H1 (cell line): ENCODE data around the gene CFAP100. TPM values are rescaled to one million over a fixed set of nuclear protein-coding genes. Genes with fewer than 3 reads are reported as not detected.

Experiments
- BCL11A ChIP-seq, 2 experiments: IDR thresholded peaks; one replicate each; pipeline ENCODE4 v1.6.1; 2011; ENCODE audit warnings: low read depth in 2 of 2, low read length in 2 of 2, mild to moderate bottlenecking in 2 of 2
- BRCA1 ChIP-seq: IDR thresholded peaks from 2 replicates; pipeline ENCODE4 v1.6.1; 2012; ENCODE audit warnings: low read depth, low read length, improper control_type of control experiment
- CBX5 ChIP-seq: fragments of 300-800, 300-1000 bp; sonication (generic); IDR thresholded peaks from 2 replicates; pipeline ENCODE4 v1.7.1; 2016; ENCODE audit warnings: antibody characterized with exemption, low read length, low read depth
- CEBPB ChIP-seq: IDR thresholded peaks from 2 replicates; pipeline ENCODE4 v1.6.1; 2012; ENCODE audit warnings: low read depth, low read length
- CHD1 ChIP-seq: IDR thresholded peaks from 2 replicates; pipeline ENCODE4 v1.6.1; 2012; ENCODE audit warnings: low read depth, low read length, improper control_type of control experiment
- CTBP2 ChIP-seq: IDR thresholded peaks from 2 replicates; pipeline ENCODE4 v1.7.0; 2011; ENCODE audit warnings: borderline replicate concordance, mild to moderate bottlenecking, moderate library complexity, mixed read lengths, low read length; ENCODE audit not compliant: insufficient read depth, insufficient read length
- GABPA ChIP-seq: IDR thresholded peaks from 2 replicates; pipeline ENCODE4 v1.6.1; 2011; ENCODE audit warnings: mild to moderate bottlenecking, low read length, moderate library complexity, borderline replicate concordance; ENCODE audit not compliant: insufficient read depth
- HDAC2 ChIP-seq, 2 experiments: fragments of 300-600 bp in 1 of 2; sonication (generic) in 1 of 2; IDR thresholded peaks; 2 replicates each; pipeline ENCODE4 v1.6.1; 2011 to 2012; ENCODE audit warnings: low read depth in 2 of 2, low read length in 2 of 2, mild to moderate bottlenecking in 2 of 2, moderate library complexity in 2 of 2, borderline replicate concordance in 1 of 2, inconsistent platforms in 1 of 2
- JUN ChIP-seq: IDR thresholded peaks from 2 replicates; pipeline ENCODE4 v1.6.1; 2011; ENCODE audit warnings: low read depth, mild to moderate bottlenecking, improper control_type of control experiment, low read length
- KDM4A ChIP-seq: IDR thresholded peaks from one replicate; pipeline ENCODE4 v1.7.1; 2012; ENCODE audit warnings: low read depth, mild to moderate bottlenecking, moderate library complexity, low read length, inconsistent platforms; ENCODE audit not compliant: severe bottlenecking
- NANOG ChIP-seq: IDR thresholded peaks from 2 replicates; pipeline ENCODE4 v1.6.1; 2011; ENCODE audit warnings: low read length, low read depth, mild to moderate bottlenecking, inconsistent platforms; ENCODE audit not compliant: insufficient read depth, poor library complexity, severe bottlenecking
- NRF1 ChIP-seq: IDR thresholded peaks from 2 replicates; pipeline ENCODE4 v1.6.1; 2011; ENCODE audit warnings: mild to moderate bottlenecking, low read depth, low read length, improper control_type of control experiment
- POU5F1 ChIP-seq: IDR thresholded peaks from 2 replicates; pipeline ENCODE4 v1.6.1; 2011; ENCODE audit warnings: low read depth, mild to moderate bottlenecking, low read length, moderate library complexity
- RNF2 ChIP-seq: fragments of 200-900, 300-1000 bp; sonication (generic); IDR thresholded peaks from 2 replicates; pipeline ENCODE4 v1.7.1; 2016; ENCODE audit warnings: borderline replicate concordance, low read depth, mild to moderate bottlenecking, antibody characterized with exemption, low read length; ENCODE audit not compliant: poor library complexity, severe bottlenecking; ENCODE audit errors: missing control alignments
- RXRA ChIP-seq: IDR thresholded peaks from 2 replicates; pipeline ENCODE4 v1.6.1; 2011; ENCODE audit warnings: low read depth, mild to moderate bottlenecking, low read length, moderate library complexity; ENCODE audit not compliant: insufficient read depth
- SIN3A ChIP-seq, 2 experiments: IDR thresholded peaks in 1 of 2; conservative IDR thresholded peaks in 1 of 2; 2 replicates each; pipeline ENCODE4 v1.6.1; 2011 to 2012; ENCODE audit warnings: low read length in 2 of 2, improper control_type of control experiment in 1 of 2, low read depth in 1 of 2, mild to moderate bottlenecking in 1 of 2
- SP1 ChIP-seq: IDR thresholded peaks from 2 replicates; pipeline ENCODE4 v1.6.1; 2011; ENCODE audit warnings: low read depth, low read length
- SP2 ChIP-seq: IDR thresholded peaks from 2 replicates; pipeline ENCODE4 v1.6.1; 2012; ENCODE audit warnings: mild to moderate bottlenecking, low read length, inconsistent platforms
- YY1 ChIP-seq: IDR thresholded peaks from 2 replicates; pipeline ENCODE4 v1.6.1; 2011; ENCODE audit warnings: low read depth, mild to moderate bottlenecking, low read length
- polyA plus RNA-seq, 7 experiments: library from polyadenylated mRNA; depleted of rRNA in 3 of 7; stranded (reverse) in 5 of 7; unstranded in 2 of 7; fragments of >200 nt in 5 of 7; fragments of 200-250 nt in 2 of 7; gene quantifications; 1 replicate in 5 of 7; 2 replicates in 1 of 7; 4 replicates in 1 of 7; pipeline versions ENCODE4 v1.2.1 to v1.2.3, GENCODE V29; 2011 to 2013; ENCODE audit warnings: missing spikeins in 2 of 7, mixed read lengths in 2 of 7
- total RNA-seq: library from RNA; stranded (reverse); fragmentation: NEBNext Ultra II Directional; extraction: Animal tissue kit (Norgen Biotek cat#: 25700); gene quantifications from 2 replicates; pipeline ENCODE4 v1.2.1, GENCODE V29; 2021
- TF ChIP-seq, protein P1 (sequence below): IDR thresholded peaks from 2 replicates; pipeline ENCODE4 v1.6.1; 2012; ENCODE audit warnings: inconsistent platforms
- TF ChIP-seq, protein P2 (sequence below): IDR thresholded peaks from 2 replicates; pipeline ENCODE4 v1.6.1; 2012; ENCODE audit warnings: low read length, inconsistent platforms

CFAP100 gene
- total and polyA plus RNA-seq, 2 of the 8 experiments (the other 6 are each of a cell fraction or from before 2014, with no cell fraction given): 0.17 TPM; not detected in 1

DNA sequence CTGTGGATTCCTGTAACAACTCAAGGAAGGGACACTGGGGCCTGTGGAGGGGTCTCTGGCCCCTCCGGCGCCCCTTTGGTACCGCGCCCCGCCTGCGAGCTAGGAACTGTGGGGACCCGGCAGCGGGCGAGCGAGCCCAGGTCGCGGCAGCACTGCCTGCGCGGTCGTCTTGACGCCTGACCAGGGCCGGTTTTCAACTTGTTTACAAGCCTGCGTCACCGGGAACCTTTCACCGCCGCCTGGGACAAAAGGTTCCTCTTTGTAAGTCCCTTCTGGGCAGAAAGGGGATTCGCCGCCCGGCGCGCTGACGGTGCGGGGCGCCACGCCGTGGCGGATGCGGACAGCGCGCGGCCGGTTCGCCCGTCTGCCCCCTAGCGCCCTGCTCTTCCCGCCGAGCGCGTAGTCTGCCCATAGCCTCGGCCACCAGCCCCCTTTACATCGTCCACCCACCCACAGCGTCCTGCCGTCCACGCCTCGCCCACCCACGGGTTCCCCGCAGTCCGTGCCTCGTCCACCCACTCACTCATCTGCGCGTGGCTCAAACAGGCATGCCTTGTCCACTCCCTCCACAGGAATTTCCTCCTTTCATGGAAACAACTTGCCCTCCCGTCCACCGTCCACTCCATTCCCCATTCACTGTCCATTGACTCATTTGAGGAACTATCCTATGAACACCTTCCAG lies 5.5 kb upstream of the CFAP100 start (continued):
- no peak for TF ChIP-seq BCL11A (IDR thresholded peaks at IDR 0.05; ENCODE audit: low read depth in 2 of 2, low read length in 2 of 2)
- no peak for TF ChIP-seq CEBPB
- no peak for TF ChIP-seq CBX5
- TF ChIP-seq RNF2: no peak
- TF ChIP-seq, protein P1, sequence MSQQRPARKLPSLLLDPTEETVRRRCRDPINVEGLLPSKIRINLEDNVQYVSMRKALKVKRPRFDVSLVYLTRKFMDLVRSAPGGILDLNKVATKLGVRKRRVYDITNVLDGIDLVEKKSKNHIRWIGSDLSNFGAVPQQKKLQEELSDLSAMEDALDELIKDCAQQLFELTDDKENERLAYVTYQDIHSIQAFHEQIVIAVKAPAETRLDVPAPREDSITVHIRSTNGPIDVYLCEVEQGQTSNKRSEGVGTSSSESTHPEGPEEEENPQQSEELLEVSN: peak; percentile 87
- peak; percentile 27 for TF ChIP-seq KDM4A
- TF ChIP-seq NANOG: no peak
- no peak for TF ChIP-seq SP1
- TF ChIP-seq SIN3A (conservative IDR thresholded peaks at IDR 0.05 in 1 of 2, IDR thresholded peaks at IDR 0.05 in 1 of 2; ENCODE audit: low read depth in 1 of 2, low read length in 2 of 2): peak in 1 of 2 experiments; percentile 61; a peak in 2 of 4 replicates
- no peak for TF ChIP-seq JUN
- TF ChIP-seq BRCA1: no peak
- TF ChIP-seq RXRA: no peak
- TF ChIP-seq, protein P2, sequence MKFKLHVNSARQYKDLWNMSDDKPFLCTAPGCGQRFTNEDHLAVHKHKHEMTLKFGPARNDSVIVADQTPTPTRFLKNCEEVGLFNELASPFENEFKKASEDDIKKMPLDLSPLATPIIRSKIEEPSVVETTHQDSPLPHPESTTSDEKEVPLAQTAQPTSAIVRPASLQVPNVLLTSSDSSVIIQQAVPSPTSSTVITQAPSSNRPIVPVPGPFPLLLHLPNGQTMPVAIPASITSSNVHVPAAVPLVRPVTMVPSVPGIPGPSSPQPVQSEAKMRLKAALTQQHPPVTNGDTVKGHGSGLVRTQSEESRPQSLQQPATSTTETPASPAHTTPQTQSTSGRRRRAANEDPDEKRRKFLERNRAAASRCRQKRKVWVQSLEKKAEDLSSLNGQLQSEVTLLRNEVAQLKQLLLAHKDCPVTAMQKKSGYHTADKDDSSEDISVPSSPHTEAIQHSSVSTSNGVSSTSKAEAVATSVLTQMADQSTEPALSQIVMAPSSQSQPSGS: no peak
- TF ChIP-seq SP2: no peak
- TF ChIP-seq NRF1: no peak
- no peak for TF ChIP-seq CHD1
- no peak for TF ChIP-seq CTBP2
- peak; percentile 44; the same call in 1 of the 2 replicates for TF ChIP-seq YY1
- no peak for TF ChIP-seq POU5F1
- TF ChIP-seq GABPA: 0 out of 2 replicates have a peak, but pooled peaks have one; percentile 54
- TF ChIP-seq HDAC2 (IDR thresholded peaks at IDR 0.05; ENCODE audit: borderline replicate concordance in 1 of 2, low read depth in 2 of 2, low read length in 2 of 2): peak; percentile 19 to 45; a peak in 1 of 4 replicates
